Measurements from ENCODE around the gene DSCAML1.

Gene DSCAML1

GRCh38 chr11:117385471-117385870, 411.5 kb downstream of the DSCAML1 start:
- no peak for DNase-seq (ENCODE audit: low read depth)
- H3K4me3 ChIP-seq (ENCODE audit: control insufficient read depth, low read depth, low read length): no peak overlapping the region
- TF ChIP-seq CTCF (IDR thresholded peaks at IDR 0.05; ENCODE audit: control insufficient read depth, insufficient read depth, low read depth, low read length, missing control alignments): no peak

GRCh38 chr11:117384045-117384444, 413.0 kb downstream of the DSCAML1 start:
- DNase-seq (ENCODE audit: low read depth): peak; percentile 78
- H3K4me3 ChIP-seq (ENCODE audit: control insufficient read depth, low read depth, low read length): no peak overlapping the region
- TF ChIP-seq CTCF (IDR thresholded peaks at IDR 0.05; ENCODE audit: control insufficient read depth, insufficient read depth, low read depth, low read length, missing control alignments): no peak

GRCh38 chr11:117382746-117383145, 414.3 kb downstream of the DSCAML1 start:
- H3K4me3 ChIP-seq (ENCODE audit: control insufficient read depth, low read depth, low read length): no peak overlapping the region
- DNase-seq (ENCODE audit: low read depth): no peak
- TF ChIP-seq CTCF (IDR thresholded peaks at IDR 0.05; ENCODE audit: control insufficient read depth, insufficient read depth, low read depth, low read length, missing control alignments): no peak

- no peak for TF ChIP-seq CTCF (IDR thresholded peaks at IDR 0.05; ENCODE audit: control insufficient read depth, insufficient read depth, low read depth, low read length, missing control alignments)
- DNase-seq (ENCODE audit: low read depth): no peak
These were observed 415.3 kb downstream of the DSCAML1 start for GRCh38 chr11:117381481-117382387.

GRCh38 chr11:117380676-117381075, 416.3 kb downstream of the DSCAML1 start:
- H3K4me3 ChIP-seq (ENCODE audit: control insufficient read depth, low read depth, low read length): no peak overlapping the region
- DNase-seq (ENCODE audit: low read depth): no peak
- TF ChIP-seq CTCF (IDR thresholded peaks at IDR 0.05; ENCODE audit: control insufficient read depth, insufficient read depth, low read depth, low read length, missing control alignments): no peak

More at GRCh38 chr11:117381481-117382387, 415.3 kb downstream of the DSCAML1 start:
- H3K4me3 ChIP-seq (ENCODE audit: control insufficient read depth, low read depth, low read length): no peak overlapping the region

- DNase-seq (ENCODE audit: low read depth): no peak
- no peak for TF ChIP-seq CTCF (IDR thresholded peaks at IDR 0.05; ENCODE audit: control insufficient read depth, insufficient read depth, low read depth, low read length, missing control alignments)
- no peak overlapping the region for H3K4me3 ChIP-seq (ENCODE audit: control insufficient read depth, low read depth, low read length)
These were observed 417.8 kb downstream of the DSCAML1 start for GRCh38 chr11:117378976-117379865.

Data from AG09309 (cell line).